HL-60 (cell line): Measurements from ENCODE around the gene ANKRD60.

Experiments
- DNase-seq, 2 experiments: peaks; one replicate each; pipeline ENCODE4 v3.0.0-alpha.2; 2010 to 2020; ENCODE audit warnings: low read depth in 1 of 2, low spot score in 1 of 2
- H3K27ac ChIP-seq: fragments of 250-450 bp; sonication (Bioruptor Pico); replicated peaks from 2 replicates; pipeline ENCODE4 v1.5.1; 2020; ENCODE audit warnings: mild to moderate bottlenecking, moderate library complexity
- H3K27me3 ChIP-seq: fragments of 250-450 bp; sonication (Bioruptor Pico); 2 replicates; pipeline ENCODE4 v1.5.1; 2021; ENCODE audit warnings: mild to moderate bottlenecking, moderate library complexity; ENCODE audit not compliant: insufficient read depth, poor library complexity, severe bottlenecking
- H3K4me3 ChIP-seq: replicated peaks from 2 replicates; pipeline ENCODE4 v1.5.1; 2011; ENCODE audit warnings: mild to moderate bottlenecking, control low read depth, low read length; ENCODE audit not compliant: insufficient read depth
- CTCF ChIP-seq: IDR thresholded peaks from one replicate; pipeline ENCODE4 v1.5.1; 2011; ENCODE audit warnings: low read length, control low read depth, inconsistent platforms; ENCODE audit not compliant: insufficient read depth
- GABPA ChIP-seq: IDR thresholded peaks from 2 replicates; pipeline ENCODE4 v1.6.1; 2012; ENCODE audit warnings: low read depth
- POLR2AphosphoS5 ChIP-seq: IDR thresholded peaks from 2 replicates; pipeline ENCODE4 v1.6.1; 2012; ENCODE audit warnings: low read depth
- SPI1 ChIP-seq: IDR thresholded peaks from 2 replicates; pipeline ENCODE4 v1.6.1; 2012; ENCODE audit warnings: low read depth, mild to moderate bottlenecking, borderline replicate concordance
- TF ChIP-seq, protein P1 (sequence below): IDR thresholded peaks from 2 replicates; pipeline ENCODE4 v1.6.1; 2012; ENCODE audit warnings: low read depth; ENCODE audit not compliant: insufficient replicate concordance

Gene ANKRD60

GRCh38 chr20:58268421-58268821, 40.0 kb upstream of the ANKRD60 start:
- no peak overlapping the region for H3K27ac ChIP-seq
- no peak for DNase-seq
- no peaks in the 10 kb centered on the region for H3K27me3 ChIP-seq
- H3K4me3 ChIP-seq = no peak overlapping the region
- no peak for TF ChIP-seq GABPA

- no peak for DNase-seq
- TF ChIP-seq SPI1 = no peak
- TF ChIP-seq GABPA = no peak
- TF ChIP-seq, protein P1, sequence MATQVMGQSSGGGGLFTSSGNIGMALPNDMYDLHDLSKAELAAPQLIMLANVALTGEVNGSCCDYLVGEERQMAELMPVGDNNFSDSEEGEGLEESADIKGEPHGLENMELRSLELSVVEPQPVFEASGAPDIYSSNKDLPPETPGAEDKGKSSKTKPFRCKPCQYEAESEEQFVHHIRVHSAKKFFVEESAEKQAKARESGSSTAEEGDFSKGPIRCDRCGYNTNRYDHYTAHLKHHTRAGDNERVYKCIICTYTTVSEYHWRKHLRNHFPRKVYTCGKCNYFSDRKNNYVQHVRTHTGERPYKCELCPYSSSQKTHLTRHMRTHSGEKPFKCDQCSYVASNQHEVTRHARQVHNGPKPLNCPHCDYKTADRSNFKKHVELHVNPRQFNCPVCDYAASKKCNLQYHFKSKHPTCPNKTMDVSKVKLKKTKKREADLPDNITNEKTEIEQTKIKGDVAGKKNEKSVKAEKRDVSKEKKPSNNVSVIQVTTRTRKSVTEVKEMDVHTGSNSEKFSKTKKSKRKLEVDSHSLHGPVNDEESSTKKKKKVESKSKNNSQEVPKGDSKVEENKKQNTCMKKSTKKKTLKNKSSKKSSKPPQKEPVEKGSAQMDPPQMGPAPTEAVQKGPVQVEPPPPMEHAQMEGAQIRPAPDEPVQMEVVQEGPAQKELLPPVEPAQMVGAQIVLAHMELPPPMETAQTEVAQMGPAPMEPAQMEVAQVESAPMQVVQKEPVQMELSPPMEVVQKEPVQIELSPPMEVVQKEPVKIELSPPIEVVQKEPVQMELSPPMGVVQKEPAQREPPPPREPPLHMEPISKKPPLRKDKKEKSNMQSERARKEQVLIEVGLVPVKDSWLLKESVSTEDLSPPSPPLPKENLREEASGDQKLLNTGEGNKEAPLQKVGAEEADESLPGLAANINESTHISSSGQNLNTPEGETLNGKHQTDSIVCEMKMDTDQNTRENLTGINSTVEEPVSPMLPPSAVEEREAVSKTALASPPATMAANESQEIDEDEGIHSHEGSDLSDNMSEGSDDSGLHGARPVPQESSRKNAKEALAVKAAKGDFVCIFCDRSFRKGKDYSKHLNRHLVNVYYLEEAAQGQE = no peak
- no peak for TF ChIP-seq POLR2AphosphoS5
- TF ChIP-seq CTCF = no peak
- no peak overlapping the region for H3K27ac ChIP-seq
- no peaks in the 10 kb centered on the region for H3K27me3 ChIP-seq
- no peak overlapping the region for H3K4me3 ChIP-seq
These were observed 39.1 kb upstream of the ANKRD60 start for GRCh38 chr20:58267389-58268215.

GRCh38 chr20:58264271-58264670, 35.8 kb upstream of the ANKRD60 start:
- no peaks in the 10 kb centered on the region for H3K27me3 ChIP-seq
- TF ChIP-seq SPI1 (no peak), CTCF (no peak), POLR2AphosphoS5 (no peak)
- TF ChIP-seq, protein P1 = no peak
- DNase-seq = no peak
- H3K27ac ChIP-seq = no peak overlapping the region
- H3K4me3 ChIP-seq = no peak overlapping the region

DNA sequence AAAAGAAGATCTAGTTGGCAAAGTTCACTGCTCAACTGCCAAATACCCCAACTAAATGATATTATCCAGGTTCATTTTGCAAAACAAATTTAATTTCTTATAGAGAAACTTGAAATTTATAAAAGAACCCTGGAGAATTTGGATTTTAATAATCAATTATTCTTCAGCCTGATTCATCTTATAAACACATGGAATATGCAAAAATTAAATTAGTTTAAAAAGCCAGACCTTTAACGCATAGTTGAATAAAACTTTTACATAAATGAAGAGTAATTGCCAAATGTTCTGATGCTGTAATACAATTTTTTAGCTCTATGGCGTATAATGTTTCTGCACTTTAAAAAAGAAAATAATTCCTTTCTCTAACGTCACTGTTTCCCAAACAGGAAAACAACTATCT, 33.2 kb upstream of the ANKRD60 start:
- Histone ChIP-seq H3K27ac (no peak overlapping the region), H3K4me3 (no peak overlapping the region), H3K27me3 (no peaks in the 10 kb centered on the region)
- no peak for DNase-seq
- TF ChIP-seq GABPA (no peak), SPI1 (no peak), POLR2AphosphoS5 (no peak), CTCF (no peak)
- TF ChIP-seq, protein P1 = no peak
